Calu3 (cell line): ENCODE measurements around the gene KCNQ5. TPM values are rescaled to one million over a fixed set of nuclear protein-coding genes. Genes with fewer than 3 reads are reported as not detected.

Experiments
- BruUV-seq: library from RNA; stranded (reverse); fragments of 400-500 nt; replicated peaks from 2 replicates; lab custom pipeline; 2021; lab: Mats Ljungman, UMichigan
- CTCF ChIA-PET: fragments of 300-600 bp; sonication (Branson Sonifier 250); formaldehyde crosslinking; loops from one replicate; lab custom pipeline; 2022; ENCODE audit warnings: antibody characterized with exemption; lab: Charles Lee
- DNase-seq: peaks from one replicate; pipeline ENCODE4 v3.0.0; 2022
- H3K27ac Mint-ChIP-seq: one replicate; pipeline ENCODE4 v1.8.0; 2022; ENCODE audit warnings: mixed read lengths; ENCODE audit not compliant: unreplicated experiment
- H3K27me3 Mint-ChIP-seq: one replicate; pipeline ENCODE4 v1.8.0; 2022; ENCODE audit warnings: mixed read lengths; ENCODE audit not compliant: unreplicated experiment
- H3K36me3 Mint-ChIP-seq: one replicate; pipeline ENCODE4 v1.8.0; 2022; ENCODE audit warnings: mild to moderate bottlenecking, moderate library complexity, mixed read lengths; ENCODE audit not compliant: insufficient read depth, unreplicated experiment
- H3K4me1 Mint-ChIP-seq: one replicate; pipeline ENCODE4 v1.8.0; 2022; ENCODE audit warnings: mild to moderate bottlenecking, low read depth, mixed read lengths; ENCODE audit not compliant: unreplicated experiment
- H3K4me3 Mint-ChIP-seq: one replicate; pipeline ENCODE4 v1.8.0; 2022; ENCODE audit warnings: mild to moderate bottlenecking, low read depth, moderate library complexity, mixed read lengths; ENCODE audit not compliant: unreplicated experiment
- H3K9me3 Mint-ChIP-seq: one replicate; pipeline ENCODE4 v1.8.0; 2022; ENCODE audit warnings: low read depth, mixed read lengths; ENCODE audit not compliant: unreplicated experiment
- intact Hi-C: fragments of 100-400 bp; cut with micrococcal nuclease; formaldehyde crosslinking; loops from one replicate; pipeline ENCODE4 v1.10.0; 2022; ENCODE audit not compliant: unreplicated experiment
- total RNA-seq: library from RNA; stranded (reverse); gene quantifications from 2 replicates; pipeline ENCODE4 v1.2.3, GENCODE V29; 2022
- TF ChIP-seq, protein P1 (sequence below): fragments of 200-600 bp; IDR thresholded peaks from one replicate; pipeline ENCODE4 v1.8.0; 2022; ENCODE audit warnings: antibody characterized with exemption; ENCODE audit not compliant: unreplicated experiment

The KCNQ5 gene
- total RNA-seq, 1 experiment from 2014 or later: not detected

- H3K4me1 Mint-ChIP-seq: peaks cover 7% of the 10 kb centered on the region
- H3K27ac Mint-ChIP-seq: no peak overlapping the region
- no peaks in the 10 kb centered on the region for H3K9me3 Mint-ChIP-seq
- no peak for DNase-seq
- H3K27me3 Mint-ChIP-seq: no peaks in the 10 kb centered on the region
- no peak overlapping the region for H3K4me3 Mint-ChIP-seq
- no TSS peak for BruUV-seq
- intact Hi-C loops: no loop called here
- TF ChIP-seq, protein P1, sequence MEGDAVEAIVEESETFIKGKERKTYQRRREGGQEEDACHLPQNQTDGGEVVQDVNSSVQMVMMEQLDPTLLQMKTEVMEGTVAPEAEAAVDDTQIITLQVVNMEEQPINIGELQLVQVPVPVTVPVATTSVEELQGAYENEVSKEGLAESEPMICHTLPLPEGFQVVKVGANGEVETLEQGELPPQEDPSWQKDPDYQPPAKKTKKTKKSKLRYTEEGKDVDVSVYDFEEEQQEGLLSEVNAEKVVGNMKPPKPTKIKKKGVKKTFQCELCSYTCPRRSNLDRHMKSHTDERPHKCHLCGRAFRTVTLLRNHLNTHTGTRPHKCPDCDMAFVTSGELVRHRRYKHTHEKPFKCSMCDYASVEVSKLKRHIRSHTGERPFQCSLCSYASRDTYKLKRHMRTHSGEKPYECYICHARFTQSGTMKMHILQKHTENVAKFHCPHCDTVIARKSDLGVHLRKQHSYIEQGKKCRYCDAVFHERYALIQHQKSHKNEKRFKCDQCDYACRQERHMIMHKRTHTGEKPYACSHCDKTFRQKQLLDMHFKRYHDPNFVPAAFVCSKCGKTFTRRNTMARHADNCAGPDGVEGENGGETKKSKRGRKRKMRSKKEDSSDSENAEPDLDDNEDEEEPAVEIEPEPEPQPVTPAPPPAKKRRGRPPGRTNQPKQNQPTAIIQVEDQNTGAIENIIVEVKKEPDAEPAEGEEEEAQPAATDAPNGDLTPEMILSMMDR: no peak
- no peaks in the 10 kb centered on the region for H3K36me3 Mint-ChIP-seq
- CTCF ChIA-PET: no interaction called here
Measured at GRCh38 chr6:73152966-73153757, 531.3 kb downstream of the KCNQ5 start.

DNA sequence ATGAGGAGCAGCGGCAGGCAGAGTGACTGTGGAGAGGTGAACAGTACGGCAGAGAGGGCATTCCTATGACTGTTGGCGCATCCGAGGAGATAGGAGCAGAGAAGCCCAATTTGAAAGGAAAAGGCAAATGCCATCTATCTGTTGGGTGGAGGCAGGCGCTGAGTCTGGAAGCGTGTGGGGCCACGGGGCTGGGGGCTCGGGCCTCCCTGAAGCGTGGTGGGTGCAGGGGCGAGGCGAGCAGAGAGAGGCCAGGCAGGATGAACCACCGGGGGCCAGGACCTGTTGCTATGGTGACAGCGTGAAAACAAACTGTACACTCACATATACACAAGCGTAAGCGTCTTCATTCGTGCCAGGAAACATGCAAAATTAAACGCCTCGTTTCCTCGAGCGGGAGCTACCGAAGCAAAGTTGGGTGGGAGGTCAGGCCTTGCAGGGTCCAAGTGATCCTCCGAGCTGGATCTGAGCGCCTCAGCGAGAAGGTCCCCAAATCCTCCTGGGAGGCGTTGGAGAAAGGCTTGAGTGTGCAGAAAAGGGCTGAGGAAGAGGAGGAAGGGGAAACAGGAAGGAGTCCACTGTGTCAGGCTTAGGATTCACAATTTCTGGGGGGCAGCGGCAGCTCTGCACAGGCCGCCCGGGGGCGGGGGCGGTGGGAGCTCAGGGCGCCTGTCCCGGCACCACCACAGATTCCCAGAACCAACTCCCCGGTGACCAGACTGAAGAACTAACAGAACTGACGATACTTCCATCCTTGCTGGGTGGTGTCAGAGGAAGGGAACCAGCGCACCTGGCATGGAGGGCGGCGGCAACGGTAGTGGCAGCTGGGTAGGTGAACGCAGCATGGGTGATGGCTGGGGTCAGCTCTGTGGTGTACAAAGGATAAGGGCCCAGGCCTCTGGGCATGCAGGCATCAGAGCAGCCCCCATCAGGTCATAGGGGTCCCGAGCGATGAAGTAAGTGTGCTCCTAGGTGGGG is 535.2 kb downstream of the KCNQ5 start:
- Mint-ChIP-seq H3K27me3 (no peaks in the 10 kb centered on the region), H3K4me3 (no peak overlapping the region), H3K36me3 (no peaks in the 10 kb centered on the region), H3K27ac (no peak overlapping the region), H3K9me3 (no peaks in the 10 kb centered on the region), H3K4me1 (peaks cover 3% of the 10 kb centered on the region)
- DNase-seq: no peak
- intact Hi-C loops: no loop called here
- TF ChIP-seq, protein P1: no peak
- CTCF ChIA-PET: no interaction called here
- no TSS peak for BruUV-seq

GRCh38 chr6:73157870-73158269 is 536.0 kb downstream of the KCNQ5 start:
- no TSS peak for BruUV-seq
- Mint-ChIP-seq H3K9me3 (no peaks in the 10 kb centered on the region), H3K27ac (no peak overlapping the region), H3K4me1 (no peaks in the 10 kb centered on the region), H3K4me3 (no peak overlapping the region), H3K36me3 (no peaks in the 10 kb centered on the region), H3K27me3 (no peaks in the 10 kb centered on the region)
- TF ChIP-seq, protein P1: no peak
- no peak for DNase-seq
- CTCF ChIA-PET: no interaction called here
- intact Hi-C loops: no loop called here

GRCh38 chr6:73169111-73169510 is 547.2 kb downstream of the KCNQ5 start:
- TF ChIP-seq, protein P1: no peak
- BruUV-seq: no TSS peak
- no peak overlapping the region for H3K27ac Mint-ChIP-seq
- no peaks in the 10 kb centered on the region for H3K9me3 Mint-ChIP-seq
- no peaks in the 10 kb centered on the region for H3K27me3 Mint-ChIP-seq
- H3K36me3 Mint-ChIP-seq: no peaks in the 10 kb centered on the region
- CTCF ChIA-PET: no interaction called here
- H3K4me3 Mint-ChIP-seq: no peak overlapping the region
- no peaks in the 10 kb centered on the region for H3K4me1 Mint-ChIP-seq
- intact Hi-C loops: no loop called here
- DNase-seq: no peak
